Limb (tissue), 2 donors: ENCODE measurements around the gene DDR1.

ENCODE experiments used
- DNase-seq, 2 donors: peaks; one replicate each; pipeline ENCODE4 v3.0.0-alpha.2; 2016; ENCODE audit errors: extremely low spot score in 2 of 2

The DDR1 gene

DNA sequence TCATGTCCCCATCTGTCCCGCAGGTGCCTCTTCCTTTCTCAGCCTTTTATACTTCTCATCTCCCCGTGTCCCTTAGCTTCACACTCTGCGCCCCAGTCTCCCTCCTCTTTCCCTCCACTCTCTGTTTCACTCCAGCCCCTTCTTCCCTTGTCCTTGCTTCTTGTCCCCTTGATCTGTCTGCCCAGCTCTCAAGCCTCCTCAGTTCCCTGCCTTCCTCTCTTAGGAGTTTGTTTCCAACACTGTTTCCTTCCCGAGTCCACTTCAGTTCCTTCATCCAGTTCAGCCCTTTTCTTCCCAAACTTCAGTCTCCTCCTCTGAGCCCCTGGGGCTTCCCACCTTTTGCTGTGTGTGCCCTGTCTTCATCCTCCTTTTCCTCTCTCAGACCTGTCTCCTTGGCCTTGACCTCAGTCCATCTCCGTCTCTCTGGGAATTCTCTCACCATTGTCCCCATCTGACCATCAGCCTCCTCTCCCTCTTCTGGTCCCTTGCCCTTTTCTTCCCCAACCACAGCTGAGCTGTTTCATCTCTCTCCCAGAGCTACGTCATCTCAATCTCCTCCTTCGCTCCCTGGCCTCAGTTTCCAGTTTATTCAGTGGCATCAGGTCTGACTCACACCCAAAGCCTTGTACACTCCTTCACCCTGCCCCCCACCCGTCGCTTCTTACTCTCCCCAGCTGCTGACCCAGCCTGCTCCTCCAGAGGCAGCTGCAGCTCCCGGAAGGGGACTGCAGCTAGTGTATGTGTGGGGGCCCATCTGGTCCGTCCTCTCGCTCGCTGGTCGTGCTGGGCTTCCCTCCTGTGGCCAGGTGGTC lies 2.7 kb upstream of the DDR1 start:
- DNase-seq: peak in 1 of 2 donors; percentile 66

DNA sequence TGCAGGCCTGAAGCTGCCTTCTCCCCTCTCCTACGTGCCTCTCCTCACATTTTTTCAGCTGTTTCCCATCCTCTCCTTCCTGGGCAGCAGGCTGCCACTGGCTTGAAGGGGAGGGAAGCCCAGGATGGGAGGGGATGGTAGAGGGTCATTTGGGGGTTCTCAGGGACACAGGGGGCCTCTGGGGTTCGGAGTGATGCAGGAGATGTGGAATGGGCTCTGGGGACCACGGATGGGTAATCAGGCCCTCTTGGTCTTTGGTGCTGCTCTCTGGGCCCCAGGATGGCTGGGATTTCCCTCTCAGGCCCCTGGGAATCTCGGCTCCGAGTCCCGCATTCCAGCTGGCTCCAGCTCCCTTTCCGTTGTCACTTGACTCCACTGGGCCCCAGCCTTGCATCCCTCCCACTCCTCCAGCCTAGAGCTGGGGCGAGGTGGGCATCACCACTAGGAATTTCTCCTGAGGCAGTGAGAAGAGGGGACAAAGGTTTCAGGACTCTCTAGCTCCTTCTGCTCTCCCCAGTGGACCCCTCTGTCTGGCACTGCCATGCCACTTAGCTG lies 2.0 kb upstream of the DDR1 start:
- peak in 1 of 2 donors; percentile 61 for DNase-seq

DNA sequence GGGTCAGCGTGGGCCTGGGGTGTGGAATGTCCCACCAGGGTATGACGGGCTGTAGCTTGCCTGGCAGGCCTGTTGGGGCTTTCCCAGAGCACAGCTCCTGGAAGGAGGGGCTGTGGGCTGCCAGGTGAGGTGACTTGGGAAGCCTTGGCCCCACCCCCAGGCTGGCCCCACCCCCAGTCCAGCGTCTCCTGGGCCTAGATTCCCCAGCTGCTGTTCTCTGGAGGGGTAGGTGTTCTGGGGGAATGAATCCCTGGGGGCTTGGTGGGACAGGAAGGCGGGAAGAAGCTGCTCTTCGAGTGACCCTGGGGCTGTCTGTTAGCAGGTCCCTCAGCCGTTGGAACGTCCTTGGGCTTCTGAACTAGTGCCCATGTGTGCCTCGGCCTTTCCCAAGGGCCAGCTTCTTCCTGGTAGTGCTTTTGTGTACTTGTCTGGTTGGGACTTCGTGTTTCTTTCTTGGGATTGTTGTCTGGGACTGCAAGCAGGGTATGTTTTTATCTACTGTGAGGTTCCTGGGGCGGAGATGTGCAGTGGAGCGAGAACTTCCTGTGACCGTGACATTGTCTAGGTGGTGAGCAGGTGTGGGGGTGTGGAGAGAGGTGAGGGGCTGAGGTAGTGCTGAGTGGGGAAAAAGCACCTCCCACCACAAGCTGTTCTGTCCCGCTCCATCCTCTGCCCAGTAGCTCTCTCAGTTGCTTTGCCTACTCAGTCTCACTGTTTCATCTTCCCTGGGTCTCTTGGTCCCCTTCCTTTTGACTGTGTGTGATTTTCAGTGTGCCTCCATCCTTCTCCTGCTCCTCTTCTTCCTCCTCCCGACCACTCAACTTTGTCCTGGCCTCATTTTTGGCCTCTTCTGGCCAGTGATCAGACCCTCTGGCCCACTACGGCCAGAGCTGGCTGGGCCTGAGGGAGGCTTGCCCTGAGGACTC lies 1.3 kb upstream of the DDR1 start:
- DNase-seq: peak in 1 of 2 donors; percentile 67

DNA sequence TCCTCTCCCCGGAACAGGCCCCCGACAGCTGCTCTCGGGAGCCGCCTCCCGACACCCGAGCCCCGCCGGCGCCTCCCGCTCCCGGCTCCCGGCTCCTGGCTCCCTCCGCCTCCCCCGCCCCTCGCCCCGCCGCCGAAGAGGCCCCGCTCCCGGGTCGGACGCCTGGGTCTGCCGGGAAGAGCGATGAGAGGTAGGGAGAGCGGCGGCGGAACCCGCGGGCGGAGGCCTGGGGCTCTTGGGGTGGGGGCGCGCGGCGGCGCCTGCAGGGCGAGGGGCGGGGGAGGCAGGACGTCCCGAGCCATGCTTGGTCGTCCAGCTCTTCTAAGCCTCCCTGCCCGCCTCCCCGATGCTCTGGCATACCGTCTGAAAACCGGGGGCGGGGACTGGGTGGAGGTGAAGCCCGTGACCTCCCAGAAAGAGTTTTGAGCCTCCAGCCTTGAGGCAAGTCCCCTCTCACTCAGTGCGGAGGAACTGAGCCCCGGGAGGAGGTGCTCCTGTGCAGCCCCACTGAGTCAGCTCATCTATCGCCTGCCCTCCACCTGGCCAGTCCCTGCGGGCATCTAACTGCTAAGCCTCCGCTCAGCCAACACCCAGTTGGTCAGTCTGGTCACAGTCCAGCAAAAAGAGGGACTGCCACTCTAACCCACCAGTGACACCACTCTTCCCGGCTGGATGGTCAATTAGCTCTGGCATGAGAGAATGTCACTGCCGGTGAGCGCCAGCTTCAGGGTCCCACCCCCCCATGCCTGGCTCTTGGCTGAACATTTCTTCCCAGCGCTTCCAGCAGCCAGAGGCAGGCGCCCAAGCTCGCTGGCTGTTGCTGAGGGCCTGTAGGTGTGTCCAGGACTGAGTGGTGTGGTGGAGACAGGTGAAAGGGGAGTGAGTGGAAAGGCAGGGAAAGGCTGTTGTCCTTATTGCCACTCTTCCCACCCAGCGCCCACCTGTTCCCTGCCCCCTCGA lies 482 bp downstream of the DDR1 start:
- DNase-seq: peak in 1 of 2 donors; percentile 69

DNA sequence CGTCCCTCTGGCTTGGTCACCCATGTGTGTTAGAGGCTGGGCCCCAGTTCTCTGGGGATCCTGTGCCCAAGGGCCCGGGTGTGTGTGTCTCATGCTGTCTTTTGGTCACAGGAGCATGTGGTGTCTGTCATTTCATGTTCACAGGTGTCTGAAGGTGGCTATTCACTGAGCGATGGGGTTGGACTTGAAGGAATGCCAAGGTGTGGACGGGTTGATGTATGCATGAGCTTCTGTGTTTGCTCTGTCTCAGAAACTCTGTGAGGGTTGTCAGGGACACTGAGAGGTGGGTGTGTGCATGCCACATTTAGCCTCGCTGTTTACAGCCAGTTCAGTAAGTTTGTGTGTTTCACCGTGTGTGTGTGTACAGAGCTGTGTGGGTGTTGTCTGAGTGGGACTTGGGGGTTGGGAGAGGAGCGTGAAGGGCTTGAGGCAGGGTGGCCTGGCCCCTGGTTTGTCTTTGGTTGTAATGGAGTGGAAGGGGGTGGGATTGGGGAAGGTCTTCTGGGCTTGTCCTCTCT lies 1.2 kb downstream of the DDR1 start:
- peak in 1 of 2 donors; percentile 41 for DNase-seq

DNA sequence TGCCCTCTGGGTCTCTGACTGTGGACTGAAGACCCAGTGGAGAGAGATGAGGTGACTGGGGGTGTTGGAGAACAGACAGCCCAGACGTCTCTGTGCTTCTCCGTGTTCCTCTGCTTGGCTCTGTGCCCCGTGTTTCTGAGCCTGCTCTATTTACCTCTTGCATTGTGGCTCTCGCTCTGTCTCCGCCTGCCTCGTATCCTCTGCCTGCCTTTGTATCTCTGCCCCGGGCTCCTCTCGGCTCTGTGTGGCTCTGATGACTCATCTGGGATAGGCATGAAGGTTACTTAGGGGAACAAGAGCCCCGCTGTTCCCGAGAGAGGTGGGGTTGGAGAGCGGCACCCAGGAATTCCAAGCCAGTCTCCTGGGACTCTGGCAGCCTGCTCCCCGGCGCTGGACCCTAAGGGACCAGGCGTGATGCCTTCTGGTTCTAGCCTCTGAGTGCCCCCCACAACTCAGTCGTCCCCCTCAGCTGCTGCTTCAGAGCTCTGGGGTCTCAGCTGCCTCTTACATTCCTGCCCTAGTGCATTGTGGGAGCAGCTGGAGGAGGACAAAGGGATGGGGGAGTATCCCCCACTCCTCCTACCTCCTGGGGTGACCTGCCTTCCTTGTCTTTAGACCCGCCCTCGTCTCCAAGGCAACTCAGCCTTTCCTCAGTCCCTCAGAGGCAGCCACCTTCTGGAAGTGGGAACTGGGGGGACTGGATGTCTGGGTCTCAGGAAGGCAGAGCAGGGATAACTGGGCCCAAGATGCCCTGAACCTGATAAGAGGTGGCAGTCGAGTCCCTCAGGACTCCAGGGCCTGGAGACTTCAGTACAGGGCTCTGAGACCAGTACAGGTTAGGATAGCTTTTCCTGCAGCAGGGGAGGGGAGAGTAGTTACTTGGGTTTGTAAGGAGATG lies 1.9 kb downstream of the DDR1 start:
- DNase-seq: peak in 1 of 2 donors; percentile 81

DNA sequence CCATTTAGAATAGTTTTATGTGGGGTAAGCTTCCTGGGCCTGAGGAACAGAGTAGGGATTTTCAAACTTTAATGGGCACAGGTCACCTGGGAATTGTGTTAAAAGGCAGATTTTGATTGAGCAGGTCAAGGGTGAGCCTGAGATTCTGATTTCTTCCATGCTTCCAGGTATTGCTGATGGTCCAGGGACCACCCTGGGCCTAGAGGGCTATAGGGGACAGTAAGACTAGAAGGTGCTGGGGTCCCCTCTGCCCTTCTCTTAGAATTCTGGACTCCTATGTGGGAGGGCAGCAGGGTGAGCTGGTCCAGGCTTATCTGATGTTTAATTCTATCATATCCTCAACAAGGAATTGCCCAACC lies 2.6 kb downstream of the DDR1 start:
- DNase-seq: no peak

DNA sequence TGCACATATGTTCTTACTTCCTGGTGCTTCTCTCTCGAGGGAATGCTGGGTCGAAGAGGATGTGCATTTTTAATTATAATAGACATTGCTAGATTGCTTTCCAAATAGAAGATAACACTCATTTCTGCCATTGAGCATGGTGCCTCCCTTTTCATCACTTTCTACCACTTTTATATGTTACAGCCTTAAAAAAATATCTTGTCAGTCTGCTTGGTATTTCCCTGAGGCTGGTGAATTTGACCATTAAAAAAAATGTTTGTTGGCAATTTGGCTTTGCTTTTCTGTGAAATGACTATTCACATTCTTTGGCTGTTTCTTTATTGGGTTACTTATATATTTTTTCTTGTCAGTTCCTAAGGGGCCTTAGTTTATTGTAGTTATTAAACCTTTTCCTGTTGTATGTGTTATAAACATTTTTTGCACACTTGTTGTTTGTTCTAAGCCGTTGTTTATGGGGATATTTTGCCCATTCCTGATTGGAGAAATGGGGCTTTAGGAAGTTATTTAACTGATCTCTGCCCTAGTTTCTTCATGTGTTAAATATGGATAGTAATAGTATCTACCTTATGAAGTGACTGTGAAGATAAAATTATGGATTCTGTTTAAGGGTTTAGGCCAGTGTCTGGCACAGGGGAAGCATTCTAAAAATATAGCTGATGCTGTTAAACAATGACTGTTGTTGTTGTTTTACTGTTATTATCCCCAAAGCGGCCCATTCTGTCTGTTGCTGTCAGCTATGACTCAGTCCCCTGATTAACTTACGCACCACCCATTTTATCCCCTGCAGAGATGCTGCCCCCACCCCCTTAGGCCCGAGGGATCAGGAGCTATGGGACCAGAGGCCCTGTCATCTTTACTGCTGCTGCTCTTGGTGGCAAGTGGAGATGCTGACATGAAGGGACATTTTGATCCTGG lies 3.8 kb downstream of the DDR1 start:
- no peak for DNase-seq

DNA sequence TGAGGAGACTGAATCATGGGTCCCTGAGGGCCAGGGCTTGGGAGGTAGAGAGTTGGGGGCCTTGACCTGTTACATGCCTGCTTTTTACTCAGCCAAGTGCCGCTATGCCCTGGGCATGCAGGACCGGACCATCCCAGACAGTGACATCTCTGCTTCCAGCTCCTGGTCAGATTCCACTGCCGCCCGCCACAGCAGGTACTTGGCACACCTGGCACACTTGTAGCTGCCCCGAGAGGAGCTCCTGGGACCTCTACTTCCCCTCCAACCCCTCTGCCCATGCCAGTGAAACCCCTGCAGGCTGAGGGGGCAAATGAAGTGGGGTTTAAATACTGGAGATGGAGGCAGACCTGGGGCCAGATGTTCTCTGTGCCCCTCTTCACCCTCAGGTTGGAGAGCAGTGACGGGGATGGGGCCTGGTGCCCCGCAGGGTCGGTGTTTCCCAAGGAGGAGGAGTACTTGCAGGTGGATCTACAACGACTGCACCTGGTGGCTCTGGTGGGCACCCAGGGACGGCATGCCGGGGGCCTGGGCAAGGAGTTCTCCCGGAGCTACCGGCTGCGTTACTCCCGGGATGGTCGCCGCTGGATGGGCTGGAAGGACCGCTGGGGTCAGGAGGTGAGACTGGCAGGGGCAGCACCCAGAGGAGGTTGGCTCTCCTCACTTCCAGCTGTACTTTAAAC lies 4.6 kb downstream of the DDR1 start:
- no peak for DNase-seq

DNA sequence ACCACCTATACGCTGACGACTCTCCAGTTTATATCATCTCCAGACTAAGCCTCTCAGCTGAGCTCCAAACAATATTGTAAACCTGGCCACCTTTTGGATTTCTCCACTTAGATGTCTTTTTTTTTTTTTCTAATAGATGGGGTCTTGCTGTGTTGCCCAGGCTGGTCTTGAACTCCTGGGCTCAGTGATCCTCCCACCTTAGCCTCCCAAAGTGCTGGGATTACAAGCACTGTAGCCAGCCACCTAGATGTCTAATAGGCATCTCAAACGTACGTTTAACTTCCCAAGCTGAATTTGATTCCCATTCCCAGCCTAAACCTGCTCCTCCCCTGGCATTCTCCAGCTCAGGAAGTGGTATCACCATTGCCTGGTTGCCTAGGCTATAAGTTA lies 5.2 kb downstream of the DDR1 start:
- no peak for DNase-seq

DNA sequence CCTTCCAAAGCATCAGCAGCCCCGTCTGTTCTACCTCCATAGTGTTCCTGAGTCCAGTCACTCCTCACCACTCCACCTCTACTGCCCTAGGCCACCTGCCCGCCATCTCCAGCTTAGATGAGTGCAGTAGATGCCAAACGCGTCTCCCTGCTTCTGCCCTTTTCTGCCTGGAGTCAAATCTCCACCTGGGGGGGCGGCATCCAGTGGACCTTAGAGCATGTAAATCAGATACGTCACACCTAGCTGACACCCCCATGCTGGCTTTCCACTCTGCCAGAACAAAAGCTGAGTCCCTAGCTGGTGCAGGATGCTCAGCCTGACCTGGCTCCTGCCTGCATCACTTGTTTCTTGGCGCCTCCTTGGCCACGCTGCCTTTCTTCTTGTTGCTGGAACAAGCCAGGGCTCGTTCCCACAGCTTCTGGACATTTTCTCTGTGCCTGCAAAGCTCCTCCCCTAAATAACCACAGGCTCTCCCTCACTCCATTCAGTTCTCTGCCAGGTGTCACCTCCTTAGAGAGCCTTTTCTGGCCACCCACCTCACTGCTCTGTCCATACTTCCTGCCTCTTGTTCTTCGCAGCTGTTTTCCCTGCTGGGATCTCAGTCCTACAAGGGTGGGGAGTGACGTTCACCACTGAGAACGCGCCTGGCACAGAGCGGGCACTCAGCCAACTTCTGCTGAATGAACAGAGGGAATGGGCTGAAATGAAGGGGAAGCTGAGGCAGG lies 5.8 kb downstream of the DDR1 start:
- DNase-seq: no peak

DNA sequence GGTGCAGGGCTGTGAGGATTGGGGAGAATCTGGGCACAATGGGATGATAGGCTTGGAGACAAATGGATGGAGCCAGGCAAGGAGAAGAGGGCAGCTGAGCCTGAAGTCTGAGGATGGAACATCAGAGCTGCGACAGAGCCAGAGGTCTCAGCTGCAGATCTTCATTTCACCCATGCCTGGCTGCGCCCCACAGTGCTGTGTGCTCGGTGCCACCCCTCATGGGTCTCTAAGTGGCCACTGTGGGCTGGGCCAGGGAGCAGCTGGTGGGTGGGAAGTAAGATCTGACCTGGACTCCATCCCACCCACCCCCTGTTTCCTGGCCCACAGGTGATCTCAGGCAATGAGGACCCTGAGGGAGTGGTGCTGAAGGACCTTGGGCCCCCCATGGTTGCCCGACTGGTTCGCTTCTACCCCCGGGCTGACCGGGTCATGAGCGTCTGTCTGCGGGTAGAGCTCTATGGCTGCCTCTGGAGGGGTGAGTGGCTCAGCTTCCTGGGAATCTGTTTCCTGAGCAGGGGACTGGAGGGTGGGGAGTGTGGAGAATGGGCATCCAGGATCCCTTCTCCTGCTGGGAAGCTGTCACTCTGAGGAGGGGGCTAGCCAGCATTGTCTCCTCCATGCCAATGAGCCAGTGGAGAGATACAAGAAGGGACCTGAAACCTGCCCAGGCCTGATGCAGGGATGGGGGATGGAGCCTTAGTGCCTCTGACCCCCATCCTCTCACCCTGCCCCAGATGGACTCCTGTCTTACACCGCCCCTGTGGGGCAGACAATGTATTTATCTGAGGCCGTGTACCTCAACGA lies 6.5 kb downstream of the DDR1 start:
- no peak for DNase-seq

DNA sequence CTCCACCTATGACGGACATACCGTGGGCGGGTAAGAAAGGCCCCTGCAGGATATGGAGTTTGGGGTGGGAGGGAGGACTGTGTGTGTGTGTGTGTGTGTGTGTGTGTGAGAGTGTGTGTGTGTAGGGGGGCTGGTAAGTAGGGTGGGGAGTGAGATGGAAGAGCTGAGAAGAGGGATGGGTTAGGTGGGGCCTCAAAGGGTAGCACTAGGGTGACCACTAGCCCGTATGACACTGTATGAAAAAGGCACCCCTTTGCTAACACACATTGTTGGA lies 7.1 kb downstream of the DDR1 start:
- no peak for DNase-seq

DNA sequence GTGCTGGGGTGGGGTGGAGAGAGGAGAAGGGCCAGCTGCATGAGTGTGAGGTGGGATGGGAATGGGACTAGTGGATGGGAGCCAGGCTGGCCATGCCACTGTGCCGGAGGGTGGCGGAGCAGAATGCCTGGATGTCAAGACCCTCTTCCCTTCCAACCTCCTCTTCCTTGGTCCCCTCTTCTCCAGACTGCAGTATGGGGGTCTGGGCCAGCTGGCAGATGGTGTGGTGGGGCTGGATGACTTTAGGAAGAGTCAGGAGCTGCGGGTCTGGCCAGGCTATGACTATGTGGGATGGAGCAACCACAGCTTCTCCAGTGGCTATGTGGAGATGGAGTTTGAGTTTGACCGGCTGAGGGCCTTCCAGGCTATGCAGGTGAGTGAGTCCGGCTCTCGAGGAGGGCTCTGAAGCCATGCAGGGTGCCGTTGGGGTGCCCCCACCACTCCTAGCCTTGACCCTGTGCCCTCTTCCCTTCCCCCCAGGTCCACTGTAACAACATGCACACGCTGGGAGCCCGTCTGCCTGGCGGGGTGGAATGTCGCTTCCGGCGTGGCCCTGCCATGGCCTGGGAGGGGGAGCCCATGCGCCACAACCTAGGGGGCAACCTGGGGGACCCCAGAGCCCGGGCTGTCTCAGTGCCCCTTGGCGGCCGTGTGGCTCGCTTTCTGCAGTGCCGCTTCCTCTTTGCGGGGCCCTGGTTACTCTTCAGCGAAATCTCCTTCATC lies 7.7 kb downstream of the DDR1 start:
- no peak for DNase-seq

DNA sequence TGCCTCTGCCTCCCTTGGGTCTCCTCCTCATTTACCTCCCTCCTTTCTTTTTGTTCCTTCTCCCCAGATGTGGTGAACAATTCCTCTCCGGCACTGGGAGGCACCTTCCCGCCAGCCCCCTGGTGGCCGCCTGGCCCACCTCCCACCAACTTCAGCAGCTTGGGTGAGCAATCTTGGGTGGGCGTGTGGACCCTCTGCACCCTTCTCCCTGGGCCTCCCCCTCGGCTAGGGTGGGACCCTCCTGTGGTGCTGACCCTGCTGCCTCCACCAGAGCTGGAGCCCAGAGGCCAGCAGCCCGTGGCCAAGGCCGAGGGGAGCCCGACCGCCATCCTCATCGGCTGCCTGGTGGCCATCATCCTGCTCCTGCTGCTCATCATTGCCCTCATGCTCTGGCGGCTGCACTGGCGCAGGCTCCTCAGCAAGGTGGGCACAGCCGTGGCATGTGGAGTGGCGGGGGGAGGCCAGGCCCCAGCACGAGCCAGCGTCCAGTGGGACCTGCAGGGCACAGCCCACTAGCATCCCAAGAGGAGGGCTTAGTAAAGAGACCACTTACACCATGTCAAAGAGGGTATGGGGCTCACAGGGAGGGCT lies 8.8 kb downstream of the DDR1 start:
- DNase-seq: peak in 1 of 2 donors; percentile 25

DNA sequence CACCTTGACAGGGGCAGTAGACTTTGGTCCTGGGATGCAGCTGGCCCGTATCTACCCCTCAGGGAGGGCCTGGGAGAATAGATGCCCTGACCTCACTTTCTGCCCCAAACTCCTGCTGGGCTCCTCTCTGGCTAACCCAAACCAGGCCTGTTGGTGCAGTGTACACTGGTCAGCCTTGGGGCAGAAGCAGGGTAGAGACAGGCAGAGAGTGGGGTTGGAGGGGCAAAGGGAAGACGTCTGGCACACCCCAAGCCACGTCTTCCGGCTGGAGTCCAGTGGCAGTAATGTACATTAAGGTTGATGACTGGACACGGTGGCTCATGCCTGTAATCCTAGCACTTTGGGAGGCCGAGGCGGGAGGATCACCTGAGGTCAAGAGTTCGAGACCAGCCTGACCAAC lies 9.3 kb downstream of the DDR1 start:
- DNase-seq: no peak
